ENCODE results near the gene PFDN2.

DNA sequence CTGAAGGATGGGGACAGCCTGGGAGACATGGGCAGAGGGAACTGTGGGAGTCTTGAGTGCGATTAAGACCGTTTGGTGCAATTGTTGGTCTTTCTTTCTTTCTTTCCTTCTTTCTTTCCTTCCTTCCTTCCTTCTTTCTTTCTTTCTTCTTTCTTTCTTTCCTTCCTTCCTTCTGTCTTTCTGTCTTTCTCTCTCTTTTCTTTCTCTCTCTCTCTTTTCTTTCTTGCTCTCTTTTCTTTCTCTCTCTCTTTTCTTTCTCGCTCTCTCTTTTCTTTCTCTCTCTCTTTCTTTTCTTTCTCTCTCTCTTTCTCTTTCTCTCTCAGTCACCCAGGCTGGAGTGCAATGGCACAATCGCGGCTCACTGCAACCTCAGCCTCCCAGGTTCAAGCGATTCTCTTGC is 22.6 kb downstream of the PFDN2 start:
- no peak for TF ChIP-seq POLR2AphosphoS5 (IDR thresholded peaks at IDR 0.05; ENCODE audit: low read depth, low read length)
- no peak for TF ChIP-seq POLR2A (IDR thresholded peaks at IDR 0.05; ENCODE audit: low read depth, low read length)
- no peak for TF ChIP-seq TAF1 (IDR thresholded peaks at IDR 0.05; ENCODE audit: borderline replicate concordance, low read depth, low read length)
